ENCODE measurements around the gene POLG2. TPM values are rescaled to one million over a fixed set of nuclear protein-coding genes. Genes with fewer than 3 reads are reported as not detected.

POLG2 gene
- total and polyA plus RNA-seq, 2 donors (not counting 3 experiments of a cell fraction or from before 2014, with no cell fraction given) = 6.5 to 18.6 TPM

DNA sequence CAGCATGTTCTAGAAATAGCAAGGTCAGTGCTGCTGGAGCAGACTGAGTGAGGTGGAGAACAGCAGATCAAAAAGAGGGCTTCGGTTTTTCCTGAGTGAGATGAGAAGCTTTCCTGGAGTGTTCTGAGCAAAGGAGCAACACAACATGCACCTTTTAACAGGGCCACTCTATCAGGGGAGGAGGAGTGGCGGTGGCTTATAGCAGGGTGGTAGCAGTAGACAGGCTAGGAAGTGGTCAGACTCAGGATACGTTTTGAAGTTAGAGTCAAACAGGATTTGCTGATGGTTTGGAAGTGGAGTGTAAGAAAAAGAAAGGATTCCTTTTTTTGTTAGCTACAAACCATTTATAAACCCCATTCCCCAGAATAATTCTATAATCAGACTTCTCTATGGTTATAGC, 12.5 kb downstream of the POLG2 start:
- Histone ChIP-seq H3K36me3 (ENCODE audit: control insufficient read depth in 2 of 2, extremely low read depth in 1 of 2, insufficient read depth in 2 of 2, low read length in 2 of 2) (peaks cover 2 to 8% of the 10 kb centered on the region in 2 experiments), H3K4me3 (replicated peaks in 1 of 3; ENCODE audit: insufficient read depth in 1 of 3, low read depth in 1 of 3, low read length in 3 of 3) (no peak overlapping the region), H3K27ac (ENCODE audit: insufficient read depth, low read depth, low read length) (no peak overlapping the region), H3K9me1 (replicated peaks; ENCODE audit: control insufficient read depth, extremely low read depth, insufficient read depth, low read length) (no peaks in the 10 kb centered on the region), H3K9ac (replicated peaks; ENCODE audit: extremely low read depth, insufficient read depth, low read length) (no peak overlapping the region), H4K20me1 (replicated peaks; ENCODE audit: control insufficient read depth, extremely low read depth, insufficient read depth, low read length) (no peaks in the 10 kb centered on the region), H2AFZ (ENCODE audit: low read depth, low read length) (no peak overlapping the region), H3K9me3 (replicated peaks; ENCODE audit: control insufficient read depth, insufficient read depth, low read length) (no peaks in the 10 kb centered on the region), H3K79me2 (ENCODE audit: control insufficient read depth, insufficient read depth, low read length) (no peaks in the 10 kb centered on the region), H3K4me1 (ENCODE audit: control insufficient read depth, extremely low read depth, insufficient read depth, low read length) (no peaks in the 10 kb centered on the region), H3K4me2 (ENCODE audit: insufficient read depth, low read length) (no peak overlapping the region), H3K27me3 (ENCODE audit: control insufficient read depth in 2 of 2, insufficient read depth in 2 of 2, low read length in 2 of 2) (no peaks in the 10 kb centered on the region)
- DNase-seq (ENCODE audit: low read depth, low spot score) (no peak), FAIRE-seq (no peak)
- dilution Hi-C loops (cut with MboI; ENCODE audit: extremely low pct_ligation_motif_present, low sequenced_read_pairs) (loop anchor here (10.0 kb wide), 1 partner anchor 180 kb away; no protein-coding TSS in a partner anchor), intact Hi-C loops (cut with micrococcal nuclease) (no loop called here)
- CTCF ChIA-PET = interaction anchor here (0.9 to 1.0 kb wide), 2 partner anchors 9 to 10 kb away, joined by 3 read pairs; no protein-coding TSS in a partner anchor
- TF ChIP-seq EZH2 (IDR thresholded peaks at IDR 0.05; ENCODE audit: borderline replicate concordance, low read depth, low read length, severe bottlenecking) (no peak), FOS (IDR thresholded peaks at IDR 0.05; ENCODE audit: borderline replicate concordance, insufficient read depth, low read length) (no peak), POLR2AphosphoS5 (IDR thresholded peaks at IDR 0.05; ENCODE audit: insufficient read depth, low read depth, low read length) (no peak), GATA2 (IDR thresholded peaks at IDR 0.05; ENCODE audit: insufficient read depth, insufficient read length, low read depth, low read length) (no peak), MYC (IDR thresholded peaks at IDR 0.05; ENCODE audit: low read depth, low read length) (no peak), JUN (IDR thresholded peaks at IDR 0.05; ENCODE audit: borderline replicate concordance, insufficient read depth, insufficient read length, low read depth) (no peak), POLR2A (IDR thresholded peaks at IDR 0.05; ENCODE audit: low read depth, low read length) (no peak)
- TF ChIP-seq, protein P1, sequence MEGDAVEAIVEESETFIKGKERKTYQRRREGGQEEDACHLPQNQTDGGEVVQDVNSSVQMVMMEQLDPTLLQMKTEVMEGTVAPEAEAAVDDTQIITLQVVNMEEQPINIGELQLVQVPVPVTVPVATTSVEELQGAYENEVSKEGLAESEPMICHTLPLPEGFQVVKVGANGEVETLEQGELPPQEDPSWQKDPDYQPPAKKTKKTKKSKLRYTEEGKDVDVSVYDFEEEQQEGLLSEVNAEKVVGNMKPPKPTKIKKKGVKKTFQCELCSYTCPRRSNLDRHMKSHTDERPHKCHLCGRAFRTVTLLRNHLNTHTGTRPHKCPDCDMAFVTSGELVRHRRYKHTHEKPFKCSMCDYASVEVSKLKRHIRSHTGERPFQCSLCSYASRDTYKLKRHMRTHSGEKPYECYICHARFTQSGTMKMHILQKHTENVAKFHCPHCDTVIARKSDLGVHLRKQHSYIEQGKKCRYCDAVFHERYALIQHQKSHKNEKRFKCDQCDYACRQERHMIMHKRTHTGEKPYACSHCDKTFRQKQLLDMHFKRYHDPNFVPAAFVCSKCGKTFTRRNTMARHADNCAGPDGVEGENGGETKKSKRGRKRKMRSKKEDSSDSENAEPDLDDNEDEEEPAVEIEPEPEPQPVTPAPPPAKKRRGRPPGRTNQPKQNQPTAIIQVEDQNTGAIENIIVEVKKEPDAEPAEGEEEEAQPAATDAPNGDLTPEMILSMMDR (IDR thresholded peaks at IDR 0.05; ENCODE audit: extremely low read depth in 1 of 2, insufficient read depth in 1 of 2, low read depth in 1 of 2, low read length in 2 of 2) = no peak
- TF ChIP-seq, protein P2, sequence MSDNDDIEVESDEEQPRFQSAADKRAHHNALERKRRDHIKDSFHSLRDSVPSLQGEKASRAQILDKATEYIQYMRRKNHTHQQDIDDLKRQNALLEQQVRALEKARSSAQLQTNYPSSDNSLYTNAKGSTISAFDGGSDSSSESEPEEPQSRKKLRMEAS (IDR thresholded peaks at IDR 0.05; ENCODE audit: insufficient read depth, insufficient read length) = no peak
- POLR2A ChIA-PET = no interaction called here
- no TSS peak for BruUV-seq (replicated peaks)

Measured in endothelial cell of umbilical vein (primary cell).